GM13976 (cell line): ENCODE results near the gene TNS3.

ENCODE experiments used
- DNase-seq: peaks from one replicate; pipeline ENCODE4 v3.0.0; 2012; ENCODE audit warnings: low spot score
- CTCF ChIP-seq: IDR thresholded peaks from 2 replicates; pipeline ENCODE4 v1.5.1; 2012; ENCODE audit warnings: borderline replicate concordance, mild to moderate bottlenecking; ENCODE audit not compliant: insufficient read depth; ENCODE audit errors: extremely low read depth, missing control alignments, control extremely low read depth
- in situ Hi-C: fragments of 300-500 bp; cut with MboI; formaldehyde crosslinking; loops from one replicate; pipeline ENCODE4 v1.12.0; 2022; ENCODE audit warnings: low sequenced_read_pairs, mixed read lengths, inconsistent platforms; ENCODE audit not compliant: unreplicated experiment

Gene TNS3

DNA sequence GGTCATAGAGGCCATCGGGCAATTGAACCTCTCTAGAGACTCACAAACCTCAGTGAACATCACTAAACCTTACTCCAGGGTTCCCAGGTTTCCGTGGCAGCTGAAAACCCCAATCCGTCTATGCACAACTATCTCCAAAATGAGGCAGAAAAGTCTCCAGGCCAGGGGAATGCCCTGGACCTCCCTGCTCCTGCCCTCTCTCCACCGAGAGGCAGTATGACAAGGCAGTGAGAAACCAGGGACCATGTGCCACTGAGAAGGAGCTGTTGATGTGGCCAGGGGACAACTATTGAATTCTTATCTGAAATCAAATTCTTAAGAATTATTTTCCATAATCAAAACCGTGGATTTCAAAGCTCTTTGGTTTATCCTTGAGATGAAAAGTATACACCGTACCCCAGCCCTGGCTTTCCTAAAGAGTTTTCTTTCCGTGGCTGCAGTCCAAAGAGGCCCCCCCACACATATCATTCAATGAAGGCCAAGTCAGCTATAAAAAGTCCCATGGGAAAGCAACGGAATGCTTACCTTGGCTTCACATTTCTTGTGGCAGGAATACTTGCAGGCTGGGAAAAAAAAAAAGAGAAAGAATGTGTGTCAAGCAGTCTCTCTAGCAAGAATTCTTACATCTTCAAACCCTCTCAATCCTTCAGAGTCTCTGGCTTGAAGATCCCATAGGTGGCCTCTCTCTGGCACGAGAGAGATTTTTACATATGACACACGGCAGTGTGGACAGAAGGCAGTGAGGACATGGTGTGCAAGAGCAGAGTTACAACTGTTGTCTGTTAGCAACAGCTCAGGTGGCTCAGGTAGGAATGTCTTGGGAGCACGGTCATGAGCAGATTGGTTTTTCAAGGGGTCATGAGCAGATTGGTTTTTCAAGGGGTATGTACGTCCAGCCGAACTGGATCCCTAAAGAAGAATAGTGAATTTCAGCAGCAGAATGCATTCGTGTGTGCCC, 75.2 kb downstream of the TNS3 start:
- no peak for DNase-seq
- TF ChIP-seq CTCF = no peak
- in situ Hi-C loops = no loop called here

DNA sequence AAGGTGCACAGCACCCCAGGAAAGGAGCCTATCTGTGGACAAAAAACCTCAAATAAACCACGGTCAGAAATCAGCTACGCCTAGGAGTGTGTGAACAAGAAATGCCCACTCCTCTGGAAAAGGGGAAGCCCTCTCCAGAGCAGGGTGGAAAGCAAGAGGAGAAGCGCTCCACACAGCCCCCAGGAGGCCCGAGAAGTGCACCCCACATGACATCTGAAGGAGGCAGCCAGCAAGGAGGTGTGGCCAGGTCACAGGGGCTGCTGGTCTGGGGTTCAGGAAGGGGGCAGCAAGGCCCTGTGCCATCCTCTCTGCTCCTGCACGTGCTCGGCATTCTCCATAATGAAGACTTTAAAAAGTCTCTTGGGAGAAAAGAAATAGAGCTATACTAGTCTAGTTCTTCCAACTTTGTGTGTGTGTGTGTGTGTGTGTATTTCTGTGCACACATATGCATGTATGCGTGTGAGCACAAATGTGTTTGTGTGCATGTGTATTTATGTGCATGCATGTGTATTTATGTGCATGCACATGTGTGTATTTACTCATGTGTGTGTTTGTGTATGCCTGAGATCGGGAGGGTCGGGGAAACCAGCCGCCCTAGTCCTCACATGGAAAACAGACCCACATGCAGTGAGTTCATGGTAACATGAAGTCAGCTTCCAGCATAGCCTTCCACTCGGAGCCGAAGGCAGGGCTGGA, 76.5 kb downstream of the TNS3 start:
- in situ Hi-C loops = no loop called here
- DNase-seq = no peak
- TF ChIP-seq CTCF = no peak

DNA sequence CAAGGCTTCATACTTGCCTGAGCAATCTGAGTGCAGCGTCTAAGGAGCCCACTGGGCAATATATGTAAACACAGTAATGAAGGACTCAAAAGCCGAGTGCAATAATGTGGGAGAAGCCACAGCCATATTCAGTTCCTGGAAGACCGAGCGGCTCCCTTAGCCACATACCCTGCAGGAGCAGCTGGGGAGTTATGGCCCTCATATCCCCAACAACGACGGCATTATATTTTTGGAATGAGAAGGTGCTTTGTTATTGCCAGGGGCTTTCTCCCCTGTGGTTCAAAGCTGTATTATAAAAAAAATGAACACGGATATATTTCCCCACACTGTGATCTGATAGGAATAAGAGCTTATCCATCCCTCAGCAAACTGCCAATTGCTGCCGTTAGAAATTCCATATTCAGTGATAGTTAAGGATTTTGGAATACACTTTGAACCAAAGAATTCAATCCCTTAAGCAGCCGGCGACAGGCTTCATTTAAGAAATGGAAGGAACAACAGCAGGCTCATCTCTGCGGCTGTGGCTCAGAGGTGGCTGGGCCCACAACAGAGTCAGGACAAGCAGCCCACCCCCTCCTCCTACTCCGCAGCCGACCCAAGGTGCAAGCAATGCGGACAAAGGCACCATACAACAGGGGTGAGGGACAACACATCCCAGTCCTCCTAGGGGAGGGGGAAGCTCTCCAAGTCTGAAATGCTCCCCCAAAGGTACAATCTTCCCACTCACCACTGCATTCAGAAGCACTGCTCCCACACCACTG, 77.2 kb downstream of the TNS3 start:
- no peak for DNase-seq
- in situ Hi-C loops = no loop called here
- TF ChIP-seq CTCF = no peak

GRCh38 chr7:47503281-47503680, 78.6 kb downstream of the TNS3 start:
- no peak for TF ChIP-seq CTCF
- DNase-seq = no peak
- in situ Hi-C loops = no loop called here

GRCh38 chr7:47502240-47502877, 79.6 kb downstream of the TNS3 start:
- no peak for DNase-seq
- TF ChIP-seq CTCF = no peak
- in situ Hi-C loops = no loop called here

- no peak for DNase-seq
- TF ChIP-seq CTCF = no peak
- in situ Hi-C loops = no loop called here
Measured at GRCh38 chr7:47501406-47501805, 80.5 kb downstream of the TNS3 start.
